ENCODE measurements around the gene TRIM7. TPM values are rescaled to one million over a fixed set of nuclear protein-coding genes. Genes with fewer than 3 reads are reported as not detected.

Gene TRIM7
- total and polyA plus RNA-seq, 9 of the 15 experiments (the other 6 are each of a cell fraction or from before 2014, with no cell fraction given) = 2.6 to 14.9 (median 8.9) TPM

DNA sequence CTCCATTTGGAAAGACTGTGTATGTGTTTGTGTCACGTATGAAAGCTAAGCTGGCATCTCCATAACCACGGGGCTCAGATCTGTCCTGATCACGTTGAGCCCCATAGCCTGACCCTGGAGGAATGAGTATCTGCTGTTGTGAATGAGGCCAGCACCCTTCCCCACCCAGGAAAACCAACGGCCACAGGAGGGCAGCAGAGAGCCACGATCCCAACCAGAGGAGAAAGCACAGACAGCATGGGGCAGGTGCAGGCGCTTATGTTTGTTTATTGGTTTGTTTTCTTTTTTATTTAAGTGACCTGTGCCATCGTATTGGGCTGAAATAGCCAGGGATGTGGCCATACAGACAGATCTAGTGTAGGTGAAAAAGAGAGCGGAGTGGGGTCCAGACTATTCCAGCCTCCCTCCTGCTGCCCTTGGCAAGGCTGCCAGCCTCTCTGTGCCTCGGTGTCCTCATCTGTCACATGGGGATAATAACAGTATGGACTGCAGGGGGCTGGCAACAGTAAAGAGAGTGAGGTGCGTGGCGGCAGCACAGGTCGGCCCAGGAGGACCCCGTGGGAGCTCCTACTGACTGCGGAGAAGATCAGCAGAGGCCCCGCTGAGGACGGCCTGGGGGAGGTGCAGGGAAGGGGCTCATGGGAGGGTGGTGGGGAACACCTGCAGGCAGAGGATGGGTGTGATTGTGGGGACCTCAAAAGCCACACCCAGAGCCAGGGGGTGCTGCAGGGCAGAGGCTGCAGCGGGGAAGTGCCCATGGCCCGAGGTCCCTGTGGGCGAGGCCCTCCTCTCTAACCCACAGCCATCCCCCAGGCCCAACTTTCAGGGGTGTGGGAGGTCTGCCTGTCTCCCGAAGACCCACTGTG is 45.5 kb downstream of the TRIM7 start:
- ChIA-PET POLR2A (interaction anchor here (1.0 to 1.2 kb wide), 2 partner anchors 9 to 14 kb away, joined by 4 to 6 read pairs; no protein-coding TSS in a partner anchor), CTCF (ENCODE audit: low intra/inter-chr PET ratio) (interaction anchor here (0.8 to 2.2 kb wide), 5 partner anchors 25 to 298 kb away, joined by 3 to 8 read pairs (median 4); partner anchors contain the start of gene ZFP62)
- intact Hi-C loops (cut with micrococcal nuclease) (loop anchor here (2.0 to 10.0 kb wide), 4 partner anchors 25 to 375 kb away; partner anchors contain the start of gene BTNL9), in situ Hi-C loops (cut with MboI) (no loop called here)
- peak overlapping the region; percentile 77 for H3K4me2 ChIP-seq (ENCODE audit: insufficient read depth, low read length)
- no peaks in the 10 kb centered on the region for H3K27me3 ChIP-seq (ENCODE audit: control insufficient read depth in 2 of 2, insufficient read depth in 2 of 2, low read length in 2 of 2)
- WGBS (ENCODE audit: insufficient coverage, low coverage, missing lambda C conversion rate) = 32% methylated on average over 18 of the region's 20 CpGs
- peaks cover 37 to 41% of the 10 kb centered on the region in 2 experiments for H3K4me1 ChIP-seq (replicated peaks in 1 of 2; ENCODE audit: control insufficient read depth in 2 of 2, insufficient read depth in 2 of 2, low read length in 2 of 2)
- H3K9ac ChIP-seq (ENCODE audit: insufficient read depth in 1 of 2, low read depth in 2 of 2, low read length in 2 of 2) = peak overlapping the region; percentile 79 to 91; a peak in 3 of 4 replicates
- H3K9me3 ChIP-seq (replicated peaks; ENCODE audit: control insufficient read depth, insufficient read depth, low read depth, low read length) = no peaks in the 10 kb centered on the region
- peak; percentile 90 for ATAC-seq
- H3K27ac ChIP-seq (ENCODE audit: extremely low read depth, low read depth, low read length) = peak overlapping the region; percentile 98
- no peaks in the 10 kb centered on the region for H3K79me2 ChIP-seq (ENCODE audit: control insufficient read depth, insufficient read depth, low read length)
- H3K36me3 ChIP-seq (ENCODE audit: control insufficient read depth, insufficient read depth, low read length) = no peaks in the 10 kb centered on the region
- no TSS peak for BruUV-seq (replicated peaks)
- H2AFZ ChIP-seq (ENCODE audit: low read depth, low read length) = peak overlapping the region; percentile 91
- peak; percentile 93 for FAIRE-seq
- no peaks in the 10 kb centered on the region for H3K9me1 ChIP-seq (ENCODE audit: control insufficient read depth, insufficient read depth, low read length)
- H3K4me3 ChIP-seq = no peak overlapping the region
- peak; percentile 83 to 94 (median 84) for DNase-seq (ENCODE audit: extremely low read depth in 1 of 4, low spot score in 3 of 4)
- H4K20me1 ChIP-seq (replicated peaks; ENCODE audit: control insufficient read depth, insufficient read depth, low read length) = no peaks in the 10 kb centered on the region
- no peak for TF ChIP-seq ZNF589 (CRISPR knock-in tag; IDR thresholded peaks at IDR 0.05; ENCODE audit: low read depth)
- TF ChIP-seq ZNF232 (CRISPR knock-in tag; IDR thresholded peaks at IDR 0.05) = no peak
- no peak for TF ChIP-seq ZNF324 (CRISPR knock-in tag; IDR thresholded peaks at IDR 0.05)
- TF ChIP-seq, protein P1, sequence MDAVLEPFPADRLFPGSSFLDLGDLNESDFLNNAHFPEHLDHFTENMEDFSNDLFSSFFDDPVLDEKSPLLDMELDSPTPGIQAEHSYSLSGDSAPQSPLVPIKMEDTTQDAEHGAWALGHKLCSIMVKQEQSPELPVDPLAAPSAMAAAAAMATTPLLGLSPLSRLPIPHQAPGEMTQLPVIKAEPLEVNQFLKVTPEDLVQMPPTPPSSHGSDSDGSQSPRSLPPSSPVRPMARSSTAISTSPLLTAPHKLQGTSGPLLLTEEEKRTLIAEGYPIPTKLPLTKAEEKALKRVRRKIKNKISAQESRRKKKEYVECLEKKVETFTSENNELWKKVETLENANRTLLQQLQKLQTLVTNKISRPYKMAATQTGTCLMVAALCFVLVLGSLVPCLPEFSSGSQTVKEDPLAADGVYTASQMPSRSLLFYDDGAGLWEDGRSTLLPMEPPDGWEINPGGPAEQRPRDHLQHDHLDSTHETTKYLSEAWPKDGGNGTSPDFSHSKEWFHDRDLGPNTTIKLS (IDR thresholded peaks at IDR 0.05; ENCODE audit: borderline replicate concordance, low read depth) = no peak
- peak; percentile 49 for TF ChIP-seq RBM39 (optimal IDR thresholded peaks at IDR 0.05; ENCODE audit: low read depth, low read length)
- peak; percentile 37; the same call in 1 of the 2 replicates for TF ChIP-seq KLF16 (IDR thresholded peaks at IDR 0.05)
- TF ChIP-seq FOXK2 (conservative IDR thresholded peaks at IDR 0.05 in 1 of 2, IDR thresholded peaks at IDR 0.05 in 1 of 2; ENCODE audit: low read depth in 2 of 2) = peak; percentile 59 to 74; a peak in 3 of 4 replicates
- no peak; the same call in 1 of the 2 replicates for TF ChIP-seq NBN (IDR thresholded peaks at IDR 0.05; ENCODE audit: low read depth)
- TF ChIP-seq RFX5 (IDR thresholded peaks at IDR 0.05; ENCODE audit: low read depth, low read length) = no peak
- peak; percentile 64; the same call in 1 of the 2 replicates for TF ChIP-seq ARID2 (IDR thresholded peaks at IDR 0.05)
- TF ChIP-seq KAT7 (CRISPR knock-in tag; IDR thresholded peaks at IDR 0.05; ENCODE audit: borderline replicate concordance) = no peak
- TF ChIP-seq SRSF7 (optimal IDR thresholded peaks at IDR 0.05; ENCODE audit: low read depth, low read length) = no peak
- TF ChIP-seq L3MBTL2 (IDR thresholded peaks at IDR 0.05) = peak; percentile 19; the same call in 1 of the 2 replicates
- no peak for TF ChIP-seq JUNB (CRISPR knock-in tag; conservative IDR thresholded peaks at IDR 0.05)
- TF ChIP-seq NEUROD1 (IDR thresholded peaks at IDR 0.05; ENCODE audit: borderline replicate concordance, low read depth, low read length, partially characterized antibody) = peak; percentile 29
- TF ChIP-seq MEF2A (IDR thresholded peaks at IDR 0.05; ENCODE audit: control insufficient read depth, low read depth, low read length) = 0 out of 2 replicates have a peak, but pooled peaks have one; percentile 24
- TF ChIP-seq, protein P2, sequence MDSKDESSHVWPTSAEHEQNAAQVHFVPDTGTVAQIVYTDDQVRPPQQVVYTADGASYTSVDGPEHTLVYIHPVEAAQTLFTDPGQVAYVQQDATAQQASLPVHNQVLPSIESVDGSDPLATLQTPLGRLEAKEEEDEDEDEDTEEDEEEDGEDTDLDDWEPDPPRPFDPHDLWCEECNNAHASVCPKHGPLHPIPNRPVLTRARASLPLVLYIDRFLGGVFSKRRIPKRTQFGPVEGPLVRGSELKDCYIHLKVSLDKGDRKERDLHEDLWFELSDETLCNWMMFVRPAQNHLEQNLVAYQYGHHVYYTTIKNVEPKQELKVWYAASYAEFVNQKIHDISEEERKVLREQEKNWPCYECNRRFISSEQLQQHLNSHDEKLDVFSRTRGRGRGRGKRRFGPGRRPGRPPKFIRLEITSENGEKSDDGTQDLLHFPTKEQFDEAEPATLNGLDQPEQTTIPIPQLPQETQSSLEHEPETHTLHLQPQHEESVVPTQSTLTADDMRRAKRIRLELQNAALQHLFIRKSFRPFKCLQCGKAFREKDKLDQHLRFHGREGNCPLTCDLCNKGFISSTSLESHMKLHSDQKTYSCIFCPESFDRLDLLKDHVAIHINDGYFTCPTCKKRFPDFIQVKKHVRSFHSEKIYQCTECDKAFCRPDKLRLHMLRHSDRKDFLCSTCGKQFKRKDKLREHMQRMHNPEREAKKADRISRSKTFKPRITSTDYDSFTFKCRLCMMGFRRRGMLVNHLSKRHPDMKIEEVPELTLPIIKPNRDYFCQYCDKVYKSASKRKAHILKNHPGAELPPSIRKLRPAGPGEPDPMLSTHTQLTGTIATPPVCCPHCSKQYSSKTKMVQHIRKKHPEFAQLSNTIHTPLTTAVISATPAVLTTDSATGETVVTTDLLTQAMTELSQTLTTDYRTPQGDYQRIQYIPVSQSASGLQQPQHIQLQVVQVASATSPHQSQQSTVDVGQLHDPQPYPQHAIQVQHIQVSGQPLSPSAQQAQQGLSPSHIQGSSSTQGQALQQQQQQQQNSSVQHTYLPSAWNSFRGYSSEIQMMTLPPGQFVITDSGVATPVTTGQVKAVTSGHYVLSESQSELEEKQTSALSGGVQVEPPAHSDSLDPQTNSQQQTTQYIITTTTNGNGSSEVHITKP (IDR thresholded peaks at IDR 0.05; ENCODE audit: partially characterized antibody) = no peak
